Measurements from ENCODE around the gene ENOX2.
A peak's percentile ranks its signal among the peaks of the same experiment; 100 is the strongest.
"Not testable (repeated sequence)": the region's sequence is repeated elsewhere in the genome, so short reads cannot be mapped to it uniquely, and the experiment has no call there.

The ENOX2 gene

GRCh38 chrX:130902783-130903613 lies at the start of gene ENOX2:
TSS of gene ENOX2 (minus strand) at chrX:130903209. CDS start at chrX:130703216, 199,993 bp downstream.
- DNase-seq: peak; percentile 71 to 80

- DNase-seq: no peak
Observed at GRCh38 chrX:130952266-130953043, 49.4 kb upstream of the ENOX2 start.

GRCh38 chrX:130944230-130944629 lies 41.2 kb upstream of the ENOX2 start:
- DNase-seq: no peak

GRCh38 chrX:130937101-130937500 lies 34.1 kb upstream of the ENOX2 start:
- DNase-seq: no peak

GRCh38 chrX:130933358-130933757 lies 30.3 kb upstream of the ENOX2 start:
- DNase-seq: no peak

- DNase-seq: not testable (repeated sequence)
Observed at GRCh38 chrX:130920405-130920804, 17.4 kb upstream of the ENOX2 start.

- DNase-seq: not testable (repeated sequence)
Observed at GRCh38 chrX:130919676-130920075, 16.7 kb upstream of the ENOX2 start.

- DNase-seq: not testable (repeated sequence)
Observed at GRCh38 chrX:130918498-130918897, 15.5 kb upstream of the ENOX2 start.

GRCh38 chrX:130916636-130917422 lies 13.8 kb upstream of the ENOX2 start:
- DNase-seq: peak; percentile 18 to 24

- DNase-seq: no peak
Observed at GRCh38 chrX:130915302-130915701, 12.3 kb upstream of the ENOX2 start.

GRCh38 chrX:130909469-130910136 lies 6.6 kb upstream of the ENOX2 start:
- no peak for DNase-seq

GRCh38 chrX:130906776-130907175 lies 3.8 kb upstream of the ENOX2 start:
- no peak for DNase-seq

GRCh38 chrX:130902446-130902782 lies 595 bp downstream of the ENOX2 start:
- DNase-seq: no peak

- DNase-seq: no peak
Observed at GRCh38 chrX:130896802-130897501, 6.1 kb downstream of the ENOX2 start.

GRCh38 chrX:130896026-130896425 lies 7.0 kb downstream of the ENOX2 start:
- DNase-seq: no peak

- DNase-seq: no peak
Observed at GRCh38 chrX:130895299-130895698, 7.7 kb downstream of the ENOX2 start.

GRCh38 chrX:130893356-130894085 lies 9.5 kb downstream of the ENOX2 start:
- DNase-seq: no peak

- DNase-seq: no peak
Observed at GRCh38 chrX:130887376-130887775, 15.6 kb downstream of the ENOX2 start.

- DNase-seq: no peak
Observed at GRCh38 chrX:130885996-130886395, 17.0 kb downstream of the ENOX2 start.

GRCh38 chrX:130885508-130885907 lies 17.5 kb downstream of the ENOX2 start:
- DNase-seq: no peak

- DNase-seq: no peak
Observed at GRCh38 chrX:130884627-130885026, 18.4 kb downstream of the ENOX2 start.

All from activated CD4-positive, alpha-beta T cell treated with anti-CD3 and anti-CD28 coated beads, Interleukin-2, amount 50 U/mL, for 48 hours (primary cell).